GM19395 (cell line): Measurements from ENCODE around the gene CCDC28A.

Experiments used
- ATAC-seq: cut with Tn5 transposase; IDR thresholded peaks from one replicate; pipeline ENCODE4 v1.9.1; 2021; ENCODE audit warnings: mild to moderate bottlenecking, moderate library complexity; ENCODE audit not compliant: unreplicated experiment

Gene CCDC28A

DNA sequence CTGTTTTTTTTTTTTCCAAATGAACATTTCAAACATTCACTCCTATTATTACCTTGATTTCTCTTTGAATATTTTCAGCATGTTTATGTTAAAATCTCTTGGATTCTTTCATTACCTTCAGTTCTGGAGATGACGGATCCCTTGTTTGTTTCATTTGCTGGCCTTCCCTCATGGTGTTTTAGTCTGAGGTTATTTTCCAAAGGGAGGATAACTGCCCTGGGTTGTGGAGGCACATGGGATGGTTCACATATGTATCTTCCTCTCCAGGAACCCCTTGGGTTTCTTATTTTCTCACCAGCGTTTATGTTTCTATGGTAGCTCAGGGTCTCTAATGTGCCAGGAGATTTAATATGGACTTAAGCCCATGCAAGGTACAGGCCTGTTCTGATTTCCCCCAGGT, 58.6 kb downstream of the CCDC28A start:
- no peak for ATAC-seq

DNA sequence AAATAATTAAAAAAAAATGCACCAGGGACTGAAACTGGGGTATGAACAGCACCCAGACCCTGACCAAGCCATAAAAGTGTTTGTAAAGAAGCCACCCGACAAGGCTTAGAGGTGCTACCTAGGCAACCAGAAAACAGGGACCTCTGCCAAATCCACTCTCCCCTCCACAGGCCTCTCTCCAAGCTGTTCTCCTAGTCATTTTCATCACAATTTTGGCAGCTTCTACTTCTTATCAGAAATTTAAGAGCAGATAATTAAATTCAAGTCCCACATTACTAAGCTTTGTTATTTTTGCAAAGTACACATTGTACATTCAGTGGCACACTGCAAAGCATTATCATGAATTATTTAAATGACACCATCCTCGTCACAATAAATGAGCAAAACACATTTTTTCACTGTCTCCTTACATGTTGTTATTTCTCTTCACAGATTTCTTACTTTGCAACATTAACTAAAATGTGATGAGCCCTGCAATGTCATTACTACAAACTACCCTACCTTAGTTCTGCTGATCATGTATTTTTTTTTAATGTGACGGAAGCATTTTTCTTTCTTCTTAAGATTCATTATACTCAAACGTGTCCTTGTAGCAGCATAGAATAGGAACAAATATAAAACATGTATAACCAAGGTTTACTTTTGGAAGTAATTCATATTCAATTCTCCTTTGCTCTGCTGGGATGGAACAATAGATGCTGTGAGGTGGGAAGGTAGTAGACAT, 60.4 kb downstream of the CCDC28A start:
- no peak for ATAC-seq

DNA sequence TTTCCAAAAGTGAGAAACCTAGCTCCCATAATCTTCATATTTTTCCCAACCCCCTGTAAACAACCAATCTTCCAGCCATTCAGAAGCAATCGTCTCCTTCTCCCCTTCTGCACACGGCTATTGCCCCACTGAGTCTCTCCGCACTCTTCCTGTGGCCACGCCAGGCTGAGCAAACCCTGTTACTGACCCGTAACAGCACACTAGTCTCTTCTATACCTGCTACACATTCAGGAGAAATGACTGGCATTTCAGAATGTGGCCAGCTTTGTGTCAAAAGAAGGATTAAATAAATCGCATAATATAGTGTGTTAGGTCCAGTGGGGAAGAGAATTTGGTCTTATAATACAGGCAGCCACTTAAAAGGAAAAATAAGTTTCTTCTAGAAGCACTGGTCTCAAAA, 63.7 kb downstream of the CCDC28A start:
- ATAC-seq = no peak
